A673 (cell line): ENCODE measurements around the gene GRAMD1B.

ENCODE experiments used
- CTCF ChIP-seq: fragments of 300-800, 200-600 bp; sonication (generic); conservative IDR thresholded peaks from 2 replicates; pipeline ENCODE4 v1.5.1; 2017; ENCODE audit warnings: low read depth, mild to moderate bottlenecking, antibody characterized with exemption, low read length, moderate library complexity, mixed read lengths
- EZH2 ChIP-seq: fragments of 200-600 bp; sonication (generic); IDR thresholded peaks from 2 replicates; pipeline ENCODE4 v1.6.1; 2017; ENCODE audit warnings: borderline replicate concordance, low read depth, mild to moderate bottlenecking, mixed read lengths, antibody characterized with exemption, low read length; ENCODE audit not compliant: poor library complexity, severe bottlenecking

GRCh38 chr11:123425367-123425766 lies 4.7 kb upstream of the GRAMD1B start:
- TF ChIP-seq CTCF (no peak), EZH2 (no peak)
